GM23338 (cell line): ENCODE data around the gene SLC49A4. TPM values are rescaled to one million over a fixed set of nuclear protein-coding genes. Genes with fewer than 3 reads are reported as not detected.

Experiments
- ATAC-seq: fragments of 200-7000 bp; cut with Tn5 transposase; 3 replicates; pipeline ENCODE4 v1.9.1; 2020
- DNase-seq: peaks from one replicate; pipeline ENCODE4 v3.0.0-alpha.2; 2015; ENCODE audit warnings: low spot score
- H2AFZ ChIP-seq: fragments of 200-600 bp; sonication (generic); 2 replicates; pipeline ENCODE4 v1.8.0; 2016; ENCODE audit warnings: antibody characterized with exemption, mild to moderate bottlenecking, moderate library complexity
- H3F3A ChIP-seq: fragments of 200-600 bp; sonication (generic); replicated peaks from 2 replicates; pipeline ENCODE4 v1.8.0; 2017; ENCODE audit warnings: antibody characterized with exemption, mixed run types, low read depth
- H3K27ac ChIP-seq: fragments of 200-600 bp; sonication (generic); 2 replicates; pipeline ENCODE4 v1.6.1; 2016; ENCODE audit warnings: low read depth
- H3K27me3 ChIP-seq: fragments of 200-600 bp; sonication (generic); 2 replicates; pipeline ENCODE4 v1.8.0; 2016; ENCODE audit warnings: mild to moderate bottlenecking, mixed run types, moderate library complexity; ENCODE audit not compliant: insufficient read depth
- H3K36me3 ChIP-seq: fragments of 200-600 bp; sonication (generic); 2 replicates; pipeline ENCODE4 v1.8.0; 2016; ENCODE audit warnings: mild to moderate bottlenecking; ENCODE audit not compliant: insufficient read depth
- H3K4me1 ChIP-seq: fragments of 200-600 bp; sonication (generic); 2 replicates; pipeline ENCODE4 v1.8.0; 2016; ENCODE audit warnings: mild to moderate bottlenecking, moderate library complexity; ENCODE audit not compliant: insufficient read depth
- H3K4me2 ChIP-seq: fragments of 200-600 bp; sonication (generic); 2 replicates; pipeline ENCODE4 v1.7.1; 2017; ENCODE audit warnings: mixed run types
- H3K4me3 ChIP-seq: fragments of 200-600 bp; sonication (generic); 2 replicates; pipeline ENCODE4 v1.6.1; 2016; ENCODE audit warnings: mixed run types
- H3K79me2 ChIP-seq: fragments of 200-600 bp; sonication (generic); replicated peaks from 2 replicates; pipeline ENCODE4 v1.8.0; 2017; ENCODE audit warnings: mild to moderate bottlenecking; ENCODE audit not compliant: insufficient read depth
- H3K9me2 ChIP-seq: fragments of 200-600 bp; sonication (generic); 2 replicates; pipeline ENCODE4 v1.8.0; 2017; ENCODE audit not compliant: insufficient read depth
- H4K20me1 ChIP-seq: fragments of 200-600 bp; sonication (generic); replicated peaks from 2 replicates; pipeline ENCODE4 v1.8.0; 2017; ENCODE audit warnings: mild to moderate bottlenecking; ENCODE audit not compliant: insufficient read depth
- H3K27ac Mint-ChIP-seq: 2 replicates; pipeline ENCODE4 v1.8.0; 2020; ENCODE audit warnings: inconsistent platforms, mild to moderate bottlenecking, moderate library complexity, mixed read lengths
- H3K27me3 Mint-ChIP-seq: 3 replicates; pipeline ENCODE4 v1.8.0; 2022; ENCODE audit warnings: low read depth, mild to moderate bottlenecking, moderate library complexity, mixed read lengths, inconsistent platforms; ENCODE audit not compliant: insufficient read depth, poor library complexity
- H3K36me3 Mint-ChIP-seq: 3 replicates; pipeline ENCODE4 v1.8.0; 2021; ENCODE audit warnings: low read depth, mild to moderate bottlenecking, inconsistent platforms, moderate library complexity, mixed read lengths
- H3K4me1 Mint-ChIP-seq: 3 replicates; pipeline ENCODE4 v1.8.0; 2020; ENCODE audit warnings: mild to moderate bottlenecking, inconsistent platforms, mixed read lengths
- H3K4me3 Mint-ChIP-seq: 3 replicates; pipeline ENCODE4 v1.8.0; 2021; ENCODE audit warnings: moderate library complexity, mild to moderate bottlenecking, inconsistent platforms, mixed read lengths
- H3K9me3 Mint-ChIP-seq: 3 replicates; pipeline ENCODE4 v1.8.0; 2020; ENCODE audit warnings: moderate library complexity, mild to moderate bottlenecking, inconsistent platforms, mixed read lengths
- CREB1 ChIP-seq: fragments of 250-450 bp; sonication (Bioruptor Pico); IDR thresholded peaks from 2 replicates; pipeline ENCODE4 v1.5.0; 2020; ENCODE audit warnings: low read depth, mild to moderate bottlenecking, moderate library complexity
- EZH2 ChIP-seq: fragments of 200-600 bp; sonication (generic); IDR thresholded peaks from one replicate; pipeline ENCODE4 v1.8.0; 2017; ENCODE audit warnings: antibody characterized with exemption, mild to moderate bottlenecking, low read depth; ENCODE audit not compliant: unreplicated experiment
- EZH2phosphoT487 ChIP-seq: fragments of 200-600 bp; sonication (generic); IDR thresholded peaks from one replicate; pipeline ENCODE4 v1.8.1; 2018; ENCODE audit warnings: antibody characterized with exemption; ENCODE audit not compliant: unreplicated experiment
- JUNB ChIP-seq: IDR thresholded peaks from one replicate; pipeline ENCODE4 v1.6.1; 2016; ENCODE audit warnings: antibody characterized with exemption; ENCODE audit not compliant: unreplicated experiment
- NANOG ChIP-seq: IDR thresholded peaks from 2 replicates; pipeline ENCODE4 v1.6.1; 2016; ENCODE audit warnings: antibody characterized with exemption, borderline replicate concordance
- POLR2AphosphoS5 ChIP-seq: IDR thresholded peaks from 2 replicates; pipeline ENCODE4 v1.6.1; 2016; ENCODE audit warnings: antibody characterized with exemption, low read depth
- STAT1 ChIP-seq: IDR thresholded peaks from one replicate; pipeline ENCODE4 v1.6.1; 2016; ENCODE audit warnings: antibody characterized with exemption; ENCODE audit not compliant: unreplicated experiment
- ZNF114 ChIP-seq: fragments of 250-450 bp; sonication (Bioruptor Pico); IDR thresholded peaks from 2 replicates; pipeline ENCODE4 v1.5.0; 2020; ENCODE audit warnings: mild to moderate bottlenecking, moderate library complexity
- ZNF331 ChIP-seq: fragments of 250-450 bp; sonication (Bioruptor Pico); IDR thresholded peaks from 2 replicates; pipeline ENCODE4 v1.5.0; 2020; ENCODE audit warnings: low read depth, mild to moderate bottlenecking, moderate library complexity
- polyA plus RNA-seq: library from polyadenylated mRNA; unstranded; fragments of >200 nt; fragmentation: Nextera tagmentation; extraction: Ambion mirVana; gene quantifications from 2 replicates; pipeline ENCODE4 v1.2.1, GENCODE V29; 2016
- total RNA-seq: library from RNA; depleted of rRNA; stranded (reverse); fragments of >200 nt; shearing (Covaris generic); gene quantifications from 2 replicates; pipeline ENCODE4 v1.2.3, GENCODE V29; 2014
- TF ChIP-seq, protein P1 (sequence below), 2 experiments: fragments of 200-600 bp in 1 of 2; sonication (generic) in 1 of 2; conservative IDR thresholded peaks; 2 replicates each; pipeline versions ENCODE4 v1.5.1 to v1.6.1; 2016 to 2017; ENCODE audit warnings: antibody characterized with exemption in 2 of 2, low read depth in 2 of 2, mild to moderate bottlenecking in 2 of 2, moderate library complexity in 1 of 2
- TF ChIP-seq, protein P2 (sequence below): IDR thresholded peaks from 2 replicates; pipeline ENCODE4 v1.6.1; 2016; ENCODE audit warnings: antibody characterized with exemption
- TF ChIP-seq, protein P3 (sequence below): IDR thresholded peaks from one replicate; pipeline ENCODE4 v1.6.1; 2018; ENCODE audit warnings: antibody characterized with exemption; ENCODE audit not compliant: unreplicated experiment
- TF ChIP-seq, protein P4 (sequence below): fragments of 250-450 bp; sonication (Bioruptor Pico); IDR thresholded peaks from 2 replicates; pipeline ENCODE4 v1.5.0; 2020; ENCODE audit warnings: mild to moderate bottlenecking, moderate library complexity

SLC49A4 gene
- total and polyA plus RNA-seq, 2 experiments from 2014 or later = 3.7 to 16.8 TPM

DNA sequence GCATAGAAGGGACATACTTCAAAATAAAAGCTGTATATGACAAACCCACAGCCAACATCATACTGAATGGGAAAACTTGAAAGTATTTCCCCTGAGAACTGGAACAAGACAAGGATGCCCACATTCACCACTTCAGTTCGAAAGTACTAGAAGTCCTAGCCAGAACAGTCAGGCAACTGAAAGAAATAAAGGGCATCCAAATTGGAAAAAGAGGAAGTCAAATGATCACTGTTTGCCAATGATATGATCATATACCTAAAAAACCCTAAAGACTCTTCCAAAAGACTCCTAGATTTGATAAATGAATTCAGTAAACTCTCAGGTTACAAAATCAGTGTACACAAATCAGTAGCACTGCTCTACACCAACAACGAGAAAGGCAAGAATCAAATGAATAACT is 40.7 kb downstream of the SLC49A4 start:
- H3K36me3 Mint-ChIP-seq = peaks cover 27% of the 10 kb centered on the region
- TF ChIP-seq ZNF331 (CRISPR knock-in tag) (no peak), NANOG (no peak), EZH2 (no peak), CREB1 (CRISPR knock-in tag) (no peak), JUNB (no peak), ZNF114 (CRISPR knock-in tag) (no peak), POLR2AphosphoS5 (no peak), EZH2phosphoT487 (no peak), STAT1 (no peak)
- TF ChIP-seq, protein P1, sequence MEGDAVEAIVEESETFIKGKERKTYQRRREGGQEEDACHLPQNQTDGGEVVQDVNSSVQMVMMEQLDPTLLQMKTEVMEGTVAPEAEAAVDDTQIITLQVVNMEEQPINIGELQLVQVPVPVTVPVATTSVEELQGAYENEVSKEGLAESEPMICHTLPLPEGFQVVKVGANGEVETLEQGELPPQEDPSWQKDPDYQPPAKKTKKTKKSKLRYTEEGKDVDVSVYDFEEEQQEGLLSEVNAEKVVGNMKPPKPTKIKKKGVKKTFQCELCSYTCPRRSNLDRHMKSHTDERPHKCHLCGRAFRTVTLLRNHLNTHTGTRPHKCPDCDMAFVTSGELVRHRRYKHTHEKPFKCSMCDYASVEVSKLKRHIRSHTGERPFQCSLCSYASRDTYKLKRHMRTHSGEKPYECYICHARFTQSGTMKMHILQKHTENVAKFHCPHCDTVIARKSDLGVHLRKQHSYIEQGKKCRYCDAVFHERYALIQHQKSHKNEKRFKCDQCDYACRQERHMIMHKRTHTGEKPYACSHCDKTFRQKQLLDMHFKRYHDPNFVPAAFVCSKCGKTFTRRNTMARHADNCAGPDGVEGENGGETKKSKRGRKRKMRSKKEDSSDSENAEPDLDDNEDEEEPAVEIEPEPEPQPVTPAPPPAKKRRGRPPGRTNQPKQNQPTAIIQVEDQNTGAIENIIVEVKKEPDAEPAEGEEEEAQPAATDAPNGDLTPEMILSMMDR (conservative IDR thresholded peaks at IDR 0.05; ENCODE audit: low read depth in 2 of 2) = no peak
- TF ChIP-seq, protein P2, sequence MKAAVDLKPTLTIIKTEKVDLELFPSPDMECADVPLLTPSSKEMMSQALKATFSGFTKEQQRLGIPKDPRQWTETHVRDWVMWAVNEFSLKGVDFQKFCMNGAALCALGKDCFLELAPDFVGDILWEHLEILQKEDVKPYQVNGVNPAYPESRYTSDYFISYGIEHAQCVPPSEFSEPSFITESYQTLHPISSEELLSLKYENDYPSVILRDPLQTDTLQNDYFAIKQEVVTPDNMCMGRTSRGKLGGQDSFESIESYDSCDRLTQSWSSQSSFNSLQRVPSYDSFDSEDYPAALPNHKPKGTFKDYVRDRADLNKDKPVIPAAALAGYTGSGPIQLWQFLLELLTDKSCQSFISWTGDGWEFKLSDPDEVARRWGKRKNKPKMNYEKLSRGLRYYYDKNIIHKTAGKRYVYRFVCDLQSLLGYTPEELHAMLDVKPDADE = no peak
- TF ChIP-seq, protein P3, sequence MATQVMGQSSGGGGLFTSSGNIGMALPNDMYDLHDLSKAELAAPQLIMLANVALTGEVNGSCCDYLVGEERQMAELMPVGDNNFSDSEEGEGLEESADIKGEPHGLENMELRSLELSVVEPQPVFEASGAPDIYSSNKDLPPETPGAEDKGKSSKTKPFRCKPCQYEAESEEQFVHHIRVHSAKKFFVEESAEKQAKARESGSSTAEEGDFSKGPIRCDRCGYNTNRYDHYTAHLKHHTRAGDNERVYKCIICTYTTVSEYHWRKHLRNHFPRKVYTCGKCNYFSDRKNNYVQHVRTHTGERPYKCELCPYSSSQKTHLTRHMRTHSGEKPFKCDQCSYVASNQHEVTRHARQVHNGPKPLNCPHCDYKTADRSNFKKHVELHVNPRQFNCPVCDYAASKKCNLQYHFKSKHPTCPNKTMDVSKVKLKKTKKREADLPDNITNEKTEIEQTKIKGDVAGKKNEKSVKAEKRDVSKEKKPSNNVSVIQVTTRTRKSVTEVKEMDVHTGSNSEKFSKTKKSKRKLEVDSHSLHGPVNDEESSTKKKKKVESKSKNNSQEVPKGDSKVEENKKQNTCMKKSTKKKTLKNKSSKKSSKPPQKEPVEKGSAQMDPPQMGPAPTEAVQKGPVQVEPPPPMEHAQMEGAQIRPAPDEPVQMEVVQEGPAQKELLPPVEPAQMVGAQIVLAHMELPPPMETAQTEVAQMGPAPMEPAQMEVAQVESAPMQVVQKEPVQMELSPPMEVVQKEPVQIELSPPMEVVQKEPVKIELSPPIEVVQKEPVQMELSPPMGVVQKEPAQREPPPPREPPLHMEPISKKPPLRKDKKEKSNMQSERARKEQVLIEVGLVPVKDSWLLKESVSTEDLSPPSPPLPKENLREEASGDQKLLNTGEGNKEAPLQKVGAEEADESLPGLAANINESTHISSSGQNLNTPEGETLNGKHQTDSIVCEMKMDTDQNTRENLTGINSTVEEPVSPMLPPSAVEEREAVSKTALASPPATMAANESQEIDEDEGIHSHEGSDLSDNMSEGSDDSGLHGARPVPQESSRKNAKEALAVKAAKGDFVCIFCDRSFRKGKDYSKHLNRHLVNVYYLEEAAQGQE = no peak
- TF ChIP-seq, protein P4, sequence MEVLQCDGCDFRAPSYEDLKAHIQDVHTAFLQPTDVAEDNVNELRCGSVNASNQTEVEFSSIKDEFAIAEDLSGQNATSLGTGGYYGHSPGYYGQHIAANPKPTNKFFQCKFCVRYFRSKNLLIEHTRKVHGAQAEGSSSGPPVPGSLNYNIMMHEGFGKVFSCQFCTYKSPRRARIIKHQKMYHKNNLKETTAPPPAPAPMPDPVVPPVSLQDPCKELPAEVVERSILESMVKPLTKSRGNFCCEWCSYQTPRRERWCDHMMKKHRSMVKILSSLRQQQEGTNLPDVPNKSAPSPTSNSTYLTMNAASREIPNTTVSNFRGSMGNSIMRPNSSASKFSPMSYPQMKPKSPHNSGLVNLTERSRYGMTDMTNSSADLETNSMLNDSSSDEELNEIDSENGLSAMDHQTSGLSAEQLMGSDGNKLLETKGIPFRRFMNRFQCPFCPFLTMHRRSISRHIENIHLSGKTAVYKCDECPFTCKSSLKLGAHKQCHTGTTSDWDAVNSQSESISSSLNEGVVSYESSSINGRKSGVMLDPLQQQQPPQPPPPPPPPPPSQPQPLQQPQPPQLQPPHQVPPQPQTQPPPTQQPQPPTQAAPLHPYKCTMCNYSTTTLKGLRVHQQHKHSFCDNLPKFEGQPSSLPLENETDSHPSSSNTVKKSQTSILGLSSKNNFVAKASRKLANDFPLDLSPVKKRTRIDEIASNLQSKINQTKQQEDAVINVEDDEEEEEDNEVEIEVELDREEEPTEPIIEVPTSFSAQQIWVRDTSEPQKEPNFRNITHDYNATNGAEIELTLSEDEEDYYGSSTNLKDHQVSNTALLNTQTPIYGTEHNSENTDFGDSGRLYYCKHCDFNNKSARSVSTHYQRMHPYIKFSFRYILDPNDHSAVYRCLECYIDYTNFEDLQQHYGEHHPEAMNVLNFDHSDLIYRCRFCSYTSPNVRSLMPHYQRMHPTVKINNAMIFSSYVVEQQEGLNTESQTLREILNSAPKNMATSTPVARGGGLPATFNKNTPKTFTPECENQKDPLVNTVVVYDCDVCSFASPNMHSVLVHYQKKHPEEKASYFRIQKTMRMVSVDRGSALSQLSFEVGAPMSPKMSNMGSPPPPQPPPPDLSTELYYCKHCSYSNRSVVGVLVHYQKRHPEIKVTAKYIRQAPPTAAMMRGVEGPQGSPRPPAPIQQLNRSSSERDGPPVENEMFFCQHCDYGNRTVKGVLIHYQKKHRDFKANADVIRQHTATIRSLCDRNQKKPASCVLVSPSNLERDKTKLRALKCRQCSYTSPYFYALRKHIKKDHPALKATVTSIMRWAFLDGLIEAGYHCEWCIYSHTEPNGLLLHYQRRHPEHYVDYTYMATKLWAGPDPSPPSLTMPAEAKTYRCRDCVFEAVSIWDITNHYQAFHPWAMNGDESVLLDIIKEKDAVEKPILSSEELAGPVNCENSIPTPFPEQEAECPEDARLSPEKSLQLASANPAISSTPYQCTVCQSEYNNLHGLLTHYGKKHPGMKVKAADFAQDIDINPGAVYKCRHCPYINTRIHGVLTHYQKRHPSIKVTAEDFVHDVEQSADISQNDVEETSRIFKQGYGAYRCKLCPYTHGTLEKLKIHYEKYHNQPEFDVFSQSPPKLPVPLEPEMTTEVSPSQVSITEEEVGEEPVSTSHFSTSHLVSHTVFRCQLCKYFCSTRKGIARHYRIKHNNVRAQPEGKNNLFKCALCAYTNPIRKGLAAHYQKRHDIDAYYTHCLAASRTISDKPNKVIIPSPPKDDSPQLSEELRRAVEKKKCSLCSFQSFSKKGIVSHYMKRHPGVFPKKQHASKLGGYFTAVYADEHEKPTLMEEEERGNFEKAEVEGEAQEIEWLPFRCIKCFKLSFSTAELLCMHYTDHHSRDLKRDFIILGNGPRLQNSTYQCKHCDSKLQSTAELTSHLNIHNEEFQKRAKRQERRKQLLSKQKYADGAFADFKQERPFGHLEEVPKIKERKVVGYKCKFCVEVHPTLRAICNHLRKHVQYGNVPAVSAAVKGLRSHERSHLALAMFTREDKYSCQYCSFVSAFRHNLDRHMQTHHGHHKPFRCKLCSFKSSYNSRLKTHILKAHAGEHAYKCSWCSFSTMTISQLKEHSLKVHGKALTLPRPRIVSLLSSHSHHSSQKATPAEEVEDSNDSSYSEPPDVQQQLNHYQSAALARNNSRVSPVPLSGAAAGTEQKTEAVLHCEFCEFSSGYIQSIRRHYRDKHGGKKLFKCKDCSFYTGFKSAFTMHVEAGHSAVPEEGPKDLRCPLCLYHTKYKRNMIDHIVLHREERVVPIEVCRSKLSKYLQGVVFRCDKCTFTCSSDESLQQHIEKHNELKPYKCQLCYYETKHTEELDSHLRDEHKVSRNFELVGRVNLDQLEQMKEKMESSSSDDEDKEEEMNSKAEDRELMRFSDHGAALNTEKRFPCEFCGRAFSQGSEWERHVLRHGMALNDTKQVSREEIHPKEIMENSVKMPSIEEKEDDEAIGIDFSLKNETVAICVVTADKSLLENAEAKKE (CRISPR knock-in tag) = no peak
- H3K27ac Mint-ChIP-seq = no peak overlapping the region

More for the DNA sequence above, 40.7 kb downstream of the SLC49A4 start:
- no peak overlapping the region for H3K4me3 ChIP-seq
- no peak overlapping the region for H2AFZ ChIP-seq
- H3K27ac ChIP-seq = no peak overlapping the region
- Mint-ChIP-seq H3K4me1 (no peaks in the 10 kb centered on the region), H3K9me3 (peaks cover 5% of the 10 kb centered on the region), H3K4me3 (no peak overlapping the region), H3K27me3 (no peaks in the 10 kb centered on the region)
- H3K79me2 ChIP-seq = no peaks in the 10 kb centered on the region
- H3K27me3 ChIP-seq = no peaks in the 10 kb centered on the region
- no peaks in the 10 kb centered on the region for H3F3A ChIP-seq
- DNase-seq (no peak), ATAC-seq (no peak)
- H3K9me2 ChIP-seq = no peaks in the 10 kb centered on the region
- H3K4me2 ChIP-seq = no peak overlapping the region
- H3K4me1 ChIP-seq = no peaks in the 10 kb centered on the region
- no peaks in the 10 kb centered on the region for H4K20me1 ChIP-seq
- H3K36me3 ChIP-seq = no peaks in the 10 kb centered on the region
